Measurements from ENCODE around the gene TMEM126B.

The TMEM126B gene

DNA sequence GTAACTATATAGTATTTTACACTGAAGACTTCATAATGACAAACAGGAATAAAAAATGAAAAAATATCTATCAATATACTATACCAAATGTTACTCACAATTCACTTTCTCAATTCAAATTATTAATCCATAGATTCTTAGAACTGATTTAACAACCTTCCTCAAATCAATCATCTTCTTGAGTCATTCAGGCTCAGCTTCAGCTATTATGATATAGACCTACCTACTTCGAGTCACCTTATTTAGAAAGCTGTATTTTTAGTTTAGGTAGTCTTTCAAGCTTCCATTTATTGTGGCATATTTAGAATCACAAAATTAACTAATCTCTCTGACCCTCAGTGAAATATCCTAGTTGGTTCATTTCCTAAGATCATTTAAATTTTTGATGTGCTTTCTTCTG is 28.4 kb downstream of the TMEM126B start:
- no peak overlapping the region for H2AFZ ChIP-seq (ENCODE audit: low read length)
- H3F3A ChIP-seq (ENCODE audit: low read depth): no peaks in the 10 kb centered on the region; the same call in 1 of the 2 replicates
- H3K9me2 ChIP-seq (replicated peaks; ENCODE audit: low read depth, low read length): no peaks in the 10 kb centered on the region
- no peaks in the 10 kb centered on the region for H3K27me3 ChIP-seq (ENCODE audit: insufficient read depth, low read length, poor library complexity, severe bottlenecking)
- H4K20me1 ChIP-seq (ENCODE audit: insufficient read depth, low read length, poor library complexity, severe bottlenecking): peaks cover 75% of the 10 kb centered on the region
- peaks cover 43% of the 10 kb centered on the region for H3K4me1 ChIP-seq (ENCODE audit: insufficient read depth, low read length, poor library complexity, severe bottlenecking)
- TF ChIP-seq EZH2phosphoT487 (IDR thresholded peaks at IDR 0.05; ENCODE audit: borderline replicate concordance): no peak
- TF ChIP-seq, protein P1, sequence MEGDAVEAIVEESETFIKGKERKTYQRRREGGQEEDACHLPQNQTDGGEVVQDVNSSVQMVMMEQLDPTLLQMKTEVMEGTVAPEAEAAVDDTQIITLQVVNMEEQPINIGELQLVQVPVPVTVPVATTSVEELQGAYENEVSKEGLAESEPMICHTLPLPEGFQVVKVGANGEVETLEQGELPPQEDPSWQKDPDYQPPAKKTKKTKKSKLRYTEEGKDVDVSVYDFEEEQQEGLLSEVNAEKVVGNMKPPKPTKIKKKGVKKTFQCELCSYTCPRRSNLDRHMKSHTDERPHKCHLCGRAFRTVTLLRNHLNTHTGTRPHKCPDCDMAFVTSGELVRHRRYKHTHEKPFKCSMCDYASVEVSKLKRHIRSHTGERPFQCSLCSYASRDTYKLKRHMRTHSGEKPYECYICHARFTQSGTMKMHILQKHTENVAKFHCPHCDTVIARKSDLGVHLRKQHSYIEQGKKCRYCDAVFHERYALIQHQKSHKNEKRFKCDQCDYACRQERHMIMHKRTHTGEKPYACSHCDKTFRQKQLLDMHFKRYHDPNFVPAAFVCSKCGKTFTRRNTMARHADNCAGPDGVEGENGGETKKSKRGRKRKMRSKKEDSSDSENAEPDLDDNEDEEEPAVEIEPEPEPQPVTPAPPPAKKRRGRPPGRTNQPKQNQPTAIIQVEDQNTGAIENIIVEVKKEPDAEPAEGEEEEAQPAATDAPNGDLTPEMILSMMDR (conservative IDR thresholded peaks at IDR 0.05; ENCODE audit: low read length): no peak
- peak overlapping the region; percentile 95 for H3K4me2 ChIP-seq (ENCODE audit: low read depth, low read length, poor library complexity, severe bottlenecking)
- peaks cover 73% of the 10 kb centered on the region for H3K79me2 ChIP-seq (ENCODE audit: insufficient read depth, low read length)
- H3K9me3 ChIP-seq (ENCODE audit: insufficient read depth, low read depth, low read length): no peaks in the 10 kb centered on the region
- peaks cover 51% of the 10 kb centered on the region for H3K36me3 ChIP-seq (ENCODE audit: insufficient read depth, low read length)
- no peak overlapping the region for H3K9ac ChIP-seq (ENCODE audit: low read depth, low read length, poor library complexity, severe bottlenecking)
- H3K4me3 ChIP-seq (ENCODE audit: low read length, poor library complexity, severe bottlenecking): no peak overlapping the region

DNA sequence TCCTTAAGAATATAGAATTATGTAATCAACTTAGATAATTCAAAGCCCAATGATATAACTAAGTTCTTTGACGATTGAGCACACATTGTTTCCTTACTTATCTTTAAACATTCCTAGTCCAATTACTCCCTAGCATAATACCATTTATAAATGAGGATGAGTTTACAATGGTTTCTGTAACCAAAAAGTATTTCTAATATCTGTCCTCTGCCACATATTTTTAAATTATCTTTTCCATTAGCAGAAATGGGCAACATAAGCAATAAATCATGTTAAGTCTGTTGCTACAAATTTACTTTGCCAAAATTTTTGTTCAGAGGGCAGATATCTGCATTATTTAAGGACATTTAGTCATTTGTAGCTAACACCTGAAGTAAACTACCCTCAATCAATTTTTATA is 29.8 kb downstream of the TMEM126B start:
- H2AFZ ChIP-seq (ENCODE audit: low read length): no peak overlapping the region
- H3K9me3 ChIP-seq (ENCODE audit: insufficient read depth, low read depth, low read length): no peaks in the 10 kb centered on the region
- TF ChIP-seq, protein P1 (conservative IDR thresholded peaks at IDR 0.05; ENCODE audit: low read length): no peak
- TF ChIP-seq EZH2phosphoT487 (IDR thresholded peaks at IDR 0.05; ENCODE audit: borderline replicate concordance): no peak
- H3K4me2 ChIP-seq (ENCODE audit: low read depth, low read length, poor library complexity, severe bottlenecking): peak overlapping the region; percentile 95
- no peak overlapping the region for H3K4me3 ChIP-seq (ENCODE audit: low read length, poor library complexity, severe bottlenecking)
- no peaks in the 10 kb centered on the region; the same call in 1 of the 2 replicates for H3F3A ChIP-seq (ENCODE audit: low read depth)
- peak overlapping the region; percentile 12 for H3K9ac ChIP-seq (ENCODE audit: low read depth, low read length, poor library complexity, severe bottlenecking)
- peaks cover 46% of the 10 kb centered on the region for H3K4me1 ChIP-seq (ENCODE audit: insufficient read depth, low read length, poor library complexity, severe bottlenecking)
- H3K36me3 ChIP-seq (ENCODE audit: insufficient read depth, low read length): peaks cover 51% of the 10 kb centered on the region
- peaks cover 85% of the 10 kb centered on the region for H3K79me2 ChIP-seq (ENCODE audit: insufficient read depth, low read length)
- H3K9me2 ChIP-seq (replicated peaks; ENCODE audit: low read depth, low read length): no peaks in the 10 kb centered on the region
- peaks cover 86% of the 10 kb centered on the region for H4K20me1 ChIP-seq (ENCODE audit: insufficient read depth, low read length, poor library complexity, severe bottlenecking)
- no peaks in the 10 kb centered on the region for H3K27me3 ChIP-seq (ENCODE audit: insufficient read depth, low read length, poor library complexity, severe bottlenecking)

DNA sequence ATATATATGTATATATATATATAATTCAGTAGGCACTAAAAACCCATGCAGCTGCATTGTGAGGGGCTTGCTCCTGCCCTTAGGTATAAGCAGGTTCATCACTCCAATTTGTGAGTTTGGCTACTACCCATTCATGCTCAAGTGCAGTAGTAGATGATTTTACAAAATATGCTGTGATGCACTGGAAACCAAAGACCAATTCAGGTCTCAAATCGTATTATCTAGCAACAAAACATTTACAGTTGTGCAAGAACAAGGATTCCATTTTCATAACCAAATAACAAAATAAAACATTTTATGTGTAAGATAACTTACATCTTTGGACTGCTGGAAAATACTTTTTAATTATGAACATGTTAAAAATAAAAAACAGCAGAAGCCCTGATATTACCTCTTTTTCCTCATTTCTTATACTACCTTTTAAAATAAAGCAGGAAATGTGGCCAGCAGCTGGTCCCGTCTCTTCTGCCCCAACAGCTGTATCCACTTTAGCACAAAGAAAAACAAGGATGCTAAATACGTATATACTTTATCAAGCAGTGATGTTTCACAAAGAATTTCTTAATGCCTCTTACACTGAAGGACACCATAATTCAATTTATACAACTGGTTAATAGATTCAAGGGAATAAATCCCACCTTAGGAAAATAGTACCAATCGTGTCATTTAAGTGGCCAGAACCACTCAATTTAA is 33.7 kb downstream of the TMEM126B start:
- peaks cover 35% of the 10 kb centered on the region for H3K36me3 ChIP-seq (ENCODE audit: insufficient read depth, low read length)
- no peaks in the 10 kb centered on the region for H3F3A ChIP-seq (ENCODE audit: low read depth)
- H3K9ac ChIP-seq (ENCODE audit: low read depth, low read length, poor library complexity, severe bottlenecking): peak overlapping the region; percentile 97
- no peak overlapping the region for H2AFZ ChIP-seq (ENCODE audit: low read length)
- H3K9me2 ChIP-seq (replicated peaks; ENCODE audit: low read depth, low read length): no peaks in the 10 kb centered on the region
- H3K79me2 ChIP-seq (ENCODE audit: insufficient read depth, low read length): peaks cover 78% of the 10 kb centered on the region
- H3K27me3 ChIP-seq (ENCODE audit: insufficient read depth, low read length, poor library complexity, severe bottlenecking): peaks cover 7% of the 10 kb centered on the region
- TF ChIP-seq EZH2phosphoT487 (IDR thresholded peaks at IDR 0.05; ENCODE audit: borderline replicate concordance): no peak
- TF ChIP-seq, protein P1 (conservative IDR thresholded peaks at IDR 0.05; ENCODE audit: low read length): no peak
- peak overlapping the region; percentile 90 for H3K4me3 ChIP-seq (ENCODE audit: low read length, poor library complexity, severe bottlenecking)
- H3K9me3 ChIP-seq (ENCODE audit: insufficient read depth, low read depth, low read length): no peaks in the 10 kb centered on the region
- H3K4me2 ChIP-seq (ENCODE audit: low read depth, low read length, poor library complexity, severe bottlenecking): peak overlapping the region; percentile 95
- H4K20me1 ChIP-seq (ENCODE audit: insufficient read depth, low read length, poor library complexity, severe bottlenecking): peaks cover 76% of the 10 kb centered on the region
- peaks cover 46% of the 10 kb centered on the region for H3K4me1 ChIP-seq (ENCODE audit: insufficient read depth, low read length, poor library complexity, severe bottlenecking)
